Measurements from ENCODE around the gene AURKAIP1. TPM values are rescaled to one million over a fixed set of nuclear protein-coding genes. Genes with fewer than 3 reads are reported as not detected.

Gene AURKAIP1
- total and polyA plus RNA-seq, 2 of the 13 experiments (the other 11 are each of a cell fraction or from before 2014, with no cell fraction given), result 69.5 to 175 TPM

DNA sequence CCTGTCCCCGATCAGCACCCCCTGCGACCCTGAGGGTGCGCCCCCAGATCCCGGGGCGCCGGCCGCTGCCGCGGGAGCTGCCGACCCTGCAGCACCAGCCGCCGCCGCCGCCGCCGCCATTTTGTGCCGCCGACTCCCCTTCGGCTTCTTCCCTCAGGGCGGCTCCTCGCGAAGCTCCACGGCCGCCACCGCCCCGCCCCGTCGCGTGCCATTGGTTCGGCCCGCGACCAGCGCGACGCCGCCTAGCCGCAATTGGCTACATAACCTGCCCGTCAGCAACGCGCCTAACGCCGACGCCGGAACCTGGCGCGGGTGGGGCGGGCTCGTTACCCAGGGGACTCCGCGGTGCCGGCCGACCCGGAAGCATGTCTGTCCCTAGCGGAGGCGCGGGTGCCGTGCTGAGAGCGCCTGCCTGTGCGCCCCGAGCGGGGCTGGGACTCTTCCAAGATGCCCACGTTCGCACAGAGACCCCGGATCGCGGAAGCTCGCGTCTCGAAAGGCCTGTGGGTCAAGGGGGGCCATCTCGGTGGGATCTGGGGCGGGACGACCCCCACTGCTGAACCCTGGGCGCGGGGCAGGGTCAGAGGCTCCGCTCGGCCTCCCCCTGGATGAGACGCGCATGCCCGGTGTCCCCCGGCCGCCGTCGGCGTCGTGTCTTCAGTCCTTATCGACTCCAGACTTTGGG lies 24.3 kb upstream of the AURKAIP1 start, which contains the start of gene CCNL2 (continued):
- TF ChIP-seq ZNF34 (CRISPR knock-in tag; IDR thresholded peaks at IDR 0.05; ENCODE audit: borderline replicate concordance), result peak; percentile 97
- peak; percentile 90 for TF ChIP-seq POLR2G (IDR thresholded peaks at IDR 0.05; ENCODE audit: low read depth, low read length)
- no peak for TF ChIP-seq HHEX (CRISPR knock-in tag; IDR thresholded peaks at IDR 0.05)
- TF ChIP-seq SNAI1 (CRISPR knock-in tag; IDR thresholded peaks at IDR 0.05; ENCODE audit: borderline replicate concordance), result no peak
- TF ChIP-seq ZFX (CRISPR knock-in tag; IDR thresholded peaks at IDR 0.05; ENCODE audit: low read depth), result peak; percentile 82
- no peak for TF ChIP-seq ZNF354B (CRISPR knock-in tag; IDR thresholded peaks at IDR 0.05)
- peak; percentile 63 for TF ChIP-seq CHD2 (IDR thresholded peaks at IDR 0.05; ENCODE audit: low read depth, low read length)
- TF ChIP-seq, protein P1, sequence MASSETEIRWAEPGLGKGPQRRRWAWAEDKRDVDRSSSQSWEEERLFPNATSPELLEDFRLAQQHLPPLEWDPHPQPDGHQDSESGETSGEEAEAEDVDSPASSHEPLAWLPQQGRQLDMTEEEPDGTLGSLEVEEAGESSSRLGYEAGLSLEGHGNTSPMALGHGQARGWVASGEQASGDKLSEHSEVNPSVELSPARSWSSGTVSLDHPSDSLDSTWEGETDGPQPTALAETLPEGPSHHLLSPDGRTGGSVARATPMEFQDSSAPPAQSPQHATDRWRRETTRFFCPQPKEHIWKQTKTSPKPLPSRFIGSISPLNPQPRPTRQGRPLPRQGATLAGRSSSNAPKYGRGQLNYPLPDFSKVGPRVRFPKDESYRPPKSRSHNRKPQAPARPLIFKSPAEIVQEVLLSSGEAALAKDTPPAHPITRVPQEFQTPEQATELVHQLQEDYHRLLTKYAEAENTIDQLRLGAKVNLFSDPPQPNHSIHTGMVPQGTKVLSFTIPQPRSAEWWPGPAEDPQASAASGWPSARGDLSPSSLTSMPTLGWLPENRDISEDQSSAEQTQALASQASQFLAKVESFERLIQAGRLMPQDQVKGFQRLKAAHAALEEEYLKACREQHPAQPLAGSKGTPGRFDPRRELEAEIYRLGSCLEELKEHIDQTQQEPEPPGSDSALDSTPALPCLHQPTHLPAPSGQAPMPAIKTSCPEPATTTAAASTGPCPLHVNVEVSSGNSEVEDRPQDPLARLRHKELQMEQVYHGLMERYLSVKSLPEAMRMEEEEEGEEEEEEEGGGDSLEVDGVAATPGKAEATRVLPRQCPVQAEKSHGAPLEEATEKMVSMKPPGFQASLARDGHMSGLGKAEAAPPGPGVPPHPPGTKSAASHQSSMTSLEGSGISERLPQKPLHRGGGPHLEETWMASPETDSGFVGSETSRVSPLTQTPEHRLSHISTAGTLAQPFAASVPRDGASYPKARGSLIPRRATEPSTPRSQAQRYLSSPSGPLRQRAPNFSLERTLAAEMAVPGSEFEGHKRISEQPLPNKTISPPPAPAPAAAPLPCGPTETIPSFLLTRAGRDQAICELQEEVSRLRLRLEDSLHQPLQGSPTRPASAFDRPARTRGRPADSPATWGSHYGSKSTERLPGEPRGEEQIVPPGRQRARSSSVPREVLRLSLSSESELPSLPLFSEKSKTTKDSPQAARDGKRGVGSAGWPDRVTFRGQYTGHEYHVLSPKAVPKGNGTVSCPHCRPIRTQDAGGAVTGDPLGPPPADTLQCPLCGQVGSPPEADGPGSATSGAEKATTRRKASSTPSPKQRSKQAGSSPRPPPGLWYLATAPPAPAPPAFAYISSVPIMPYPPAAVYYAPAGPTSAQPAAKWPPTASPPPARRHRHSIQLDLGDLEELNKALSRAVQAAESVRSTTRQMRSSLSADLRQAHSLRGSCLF (CRISPR knock-in tag; IDR thresholded peaks at IDR 0.05; ENCODE audit: borderline replicate concordance), result no peak
- TF ChIP-seq, protein P2, sequence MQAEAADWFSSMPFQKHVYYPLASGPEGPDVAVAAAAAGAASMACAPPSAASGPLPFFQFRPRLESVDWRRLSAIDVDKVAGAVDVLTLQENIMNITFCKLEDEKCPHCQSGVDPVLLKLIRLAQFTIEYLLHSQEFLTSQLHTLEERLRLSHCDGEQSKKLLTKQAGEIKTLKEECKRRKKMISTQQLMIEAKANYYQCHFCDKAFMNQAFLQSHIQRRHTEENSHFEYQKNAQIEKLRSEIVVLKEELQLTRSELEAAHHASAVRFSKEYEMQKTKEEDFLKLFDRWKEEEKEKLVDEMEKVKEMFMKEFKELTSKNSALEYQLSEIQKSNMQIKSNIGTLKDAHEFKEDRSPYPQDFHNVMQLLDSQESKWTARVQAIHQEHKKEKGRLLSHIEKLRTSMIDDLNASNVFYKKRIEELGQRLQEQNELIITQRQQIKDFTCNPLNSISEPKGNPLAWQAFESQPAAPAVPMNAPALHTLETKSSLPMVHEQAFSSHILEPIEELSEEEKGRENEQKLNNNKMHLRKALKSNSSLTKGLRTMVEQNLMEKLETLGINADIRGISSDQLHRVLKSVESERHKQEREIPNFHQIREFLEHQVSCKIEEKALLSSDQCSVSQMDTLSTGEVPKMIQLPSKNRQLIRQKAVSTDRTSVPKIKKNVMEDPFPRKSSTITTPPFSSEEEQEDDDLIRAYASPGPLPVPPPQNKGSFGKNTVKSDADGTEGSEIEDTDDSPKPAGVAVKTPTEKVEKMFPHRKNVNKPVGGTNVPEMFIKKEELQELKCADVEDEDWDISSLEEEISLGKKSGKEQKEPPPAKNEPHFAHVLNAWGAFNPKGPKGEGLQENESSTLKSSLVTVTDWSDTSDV (CRISPR knock-in tag; IDR thresholded peaks at IDR 0.05), result no peak
- no peak for TF ChIP-seq RAD51 (IDR thresholded peaks at IDR 0.05; ENCODE audit: borderline replicate concordance)
- no peak for TF ChIP-seq ZNF549 (CRISPR knock-in tag; IDR thresholded peaks at IDR 0.05)
- no peak for TF ChIP-seq CENPT (CRISPR knock-in tag; IDR thresholded peaks at IDR 0.05; ENCODE audit: low read depth)
- TF ChIP-seq GTF3A (CRISPR knock-in tag; conservative IDR thresholded peaks at IDR 0.05), result 0 out of 2 replicates have a peak, but pooled peaks have one; percentile 53
- no peak for TF ChIP-seq NFATC3 (CRISPR knock-in tag; IDR thresholded peaks at IDR 0.05)
- TF ChIP-seq, protein P3, sequence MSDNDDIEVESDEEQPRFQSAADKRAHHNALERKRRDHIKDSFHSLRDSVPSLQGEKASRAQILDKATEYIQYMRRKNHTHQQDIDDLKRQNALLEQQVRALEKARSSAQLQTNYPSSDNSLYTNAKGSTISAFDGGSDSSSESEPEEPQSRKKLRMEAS (IDR thresholded peaks at IDR 0.05), result no peak
- no peak for TF ChIP-seq ZNF7 (CRISPR knock-in tag; IDR thresholded peaks at IDR 0.05)
- no peak; the same call in 1 of the 2 replicates for TF ChIP-seq SUZ12 (IDR thresholded peaks at IDR 0.05; ENCODE audit: low read depth, low read length)
- TF ChIP-seq, protein P4, sequence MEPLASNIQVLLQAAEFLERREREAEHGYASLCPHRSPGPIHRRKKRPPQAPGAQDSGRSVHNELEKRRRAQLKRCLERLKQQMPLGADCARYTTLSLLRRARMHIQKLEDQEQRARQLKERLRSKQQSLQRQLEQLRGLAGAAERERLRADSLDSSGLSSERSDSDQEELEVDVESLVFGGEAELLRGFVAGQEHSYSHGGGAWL (CRISPR knock-in tag; IDR thresholded peaks at IDR 0.05), result no peak
- TF ChIP-seq FOXA3 (CRISPR knock-in tag; IDR thresholded peaks at IDR 0.05), result peak; percentile 51
- TF ChIP-seq, protein P5, sequence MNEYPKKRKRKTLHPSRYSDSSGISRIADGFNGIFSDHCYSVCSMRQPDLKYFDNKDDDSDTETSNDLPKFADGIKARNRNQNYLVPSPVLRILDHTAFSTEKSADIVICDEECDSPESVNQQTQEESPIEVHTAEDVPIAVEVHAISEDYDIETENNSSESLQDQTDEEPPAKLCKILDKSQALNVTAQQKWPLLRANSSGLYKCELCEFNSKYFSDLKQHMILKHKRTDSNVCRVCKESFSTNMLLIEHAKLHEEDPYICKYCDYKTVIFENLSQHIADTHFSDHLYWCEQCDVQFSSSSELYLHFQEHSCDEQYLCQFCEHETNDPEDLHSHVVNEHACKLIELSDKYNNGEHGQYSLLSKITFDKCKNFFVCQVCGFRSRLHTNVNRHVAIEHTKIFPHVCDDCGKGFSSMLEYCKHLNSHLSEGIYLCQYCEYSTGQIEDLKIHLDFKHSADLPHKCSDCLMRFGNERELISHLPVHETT (CRISPR knock-in tag; conservative IDR thresholded peaks at IDR 0.05), result no peak; the same call in 1 of the 2 replicates
